Daoy (cell line): ENCODE measurements around the gene WIZ. TPM values are rescaled to one million over a fixed set of nuclear protein-coding genes. Genes with fewer than 3 reads are reported as not detected.

Experiments
- DNase-seq: peaks from one replicate; pipeline ENCODE4 v3.0.0-alpha.2; 2015; ENCODE audit warnings: low read depth
- total RNA-seq: library from RNA; depleted of rRNA; stranded (reverse); fragments of >200 nt; shearing (Covaris generic); gene quantifications from 2 replicates; pipeline ENCODE4 v1.2.3, GENCODE V29; 2014

WIZ gene
- total RNA-seq, 1 experiment from 2014 or later = 7.0 TPM

GRCh38 chr19:15467734-15468214 is 18.0 kb upstream of the WIZ start:
- DNase-seq = no peak

GRCh38 chr19:15466851-15467733 is 17.3 kb upstream of the WIZ start:
- DNase-seq = peak; percentile 62

- DNase-seq = no peak
These were observed 14.9 kb upstream of the WIZ start, which contains the start of gene RASAL3 for GRCh38 chr19:15464394-15465385. Gene RASAL3 (minus strand): TSS chr19:15464544. CDS start chr19:15464358, 186 bp downstream.

- DNase-seq = no peak
These were observed 14.2 kb upstream of the WIZ start for GRCh38 chr19:15463861-15464371.

GRCh38 chr19:15461694-15462093 is 11.9 kb upstream of the WIZ start:
- no peak for DNase-seq

GRCh38 chr19:15457701-15458484 is 8.1 kb upstream of the WIZ start:
- no peak for DNase-seq

GRCh38 chr19:15456871-15457700 is 7.3 kb upstream of the WIZ start:
- no peak for DNase-seq

- DNase-seq = no peak
These were observed 6.7 kb upstream of the WIZ start for GRCh38 chr19:15456441-15456840.

- no peak for DNase-seq
These were observed 6.2 kb upstream of the WIZ start for GRCh38 chr19:15455996-15456395.

- DNase-seq = no peak
These were observed 4.4 kb upstream of the WIZ start for GRCh38 chr19:15453906-15454860.

GRCh38 chr19:15453091-15453578 is 3.4 kb upstream of the WIZ start:
- DNase-seq = no peak

GRCh38 chr19:15452111-15453047 is 2.6 kb upstream of the WIZ start:
- DNase-seq = peak; percentile 89

- no peak for DNase-seq
These were observed 753 bp upstream of the WIZ start for GRCh38 chr19:15450528-15450890.

GRCh38 chr19:15448778-15449619 is 757 bp downstream of the WIZ start:
- DNase-seq = no peak

- no peak for DNase-seq
These were observed 1.5 kb downstream of the WIZ start for GRCh38 chr19:15448044-15448777.

- DNase-seq = no peak
These were observed 2.7 kb downstream of the WIZ start for GRCh38 chr19:15447057-15447456.
